ENCODE data around the gene CYFIP2.
A peak's percentile ranks its signal among the peaks of the same experiment; 100 is the strongest.

The CYFIP2 gene

GRCh38 chr5:157311595-157311994 lies 45.7 kb downstream of the CYFIP2 start:
- DNase-seq (ENCODE audit: low spot score) = no peak
- no peak for TF ChIP-seq CTCF (IDR thresholded peaks at IDR 0.05; ENCODE audit: extremely low read depth, missing control alignments)

- TF ChIP-seq CTCF (IDR thresholded peaks at IDR 0.05; ENCODE audit: extremely low read depth, missing control alignments) = peak; percentile 58
- peak; percentile 77 for DNase-seq (ENCODE audit: low spot score)
These were observed 46.6 kb downstream of the CYFIP2 start for GRCh38 chr5:157312492-157312891.

GRCh38 chr5:157322581-157322980 lies 56.7 kb downstream of the CYFIP2 start:
- TF ChIP-seq CTCF (IDR thresholded peaks at IDR 0.05; ENCODE audit: extremely low read depth, missing control alignments) = no peak
- no peak for DNase-seq (ENCODE audit: low spot score)

- DNase-seq (ENCODE audit: low spot score) = no peak
- no peak for TF ChIP-seq CTCF (IDR thresholded peaks at IDR 0.05; ENCODE audit: extremely low read depth, missing control alignments)
These were observed 57.3 kb downstream of the CYFIP2 start for GRCh38 chr5:157323107-157323706.

- DNase-seq (ENCODE audit: low spot score) = no peak
- TF ChIP-seq CTCF (IDR thresholded peaks at IDR 0.05; ENCODE audit: extremely low read depth, missing control alignments) = no peak
These were observed 58.3 kb downstream of the CYFIP2 start for GRCh38 chr5:157324237-157324636.

- TF ChIP-seq CTCF (IDR thresholded peaks at IDR 0.05; ENCODE audit: extremely low read depth, missing control alignments) = no peak
- no peak for DNase-seq (ENCODE audit: low spot score)
These were observed 60.6 kb downstream of the CYFIP2 start for GRCh38 chr5:157326440-157327005.

- TF ChIP-seq CTCF (IDR thresholded peaks at IDR 0.05; ENCODE audit: extremely low read depth, missing control alignments) = no peak
These were observed 61.8 kb downstream of the CYFIP2 start for GRCh38 chr5:157327771-157328170.

More at GRCh38 chr5:157327771-157328170, 61.8 kb downstream of the CYFIP2 start:
- no peak for DNase-seq (ENCODE audit: low spot score)
